ENCODE results near the gene MAPK8IP2.

The MAPK8IP2 gene

GRCh38 chr22:50575426-50575941 is 25.1 kb upstream of the MAPK8IP2 start:
- no peak for DNase-seq (ENCODE audit: low read depth)

- DNase-seq (ENCODE audit: low read depth) = no peak
Measured at GRCh38 chr22:50576070-50576469, 24.5 kb upstream of the MAPK8IP2 start.

- DNase-seq (ENCODE audit: low read depth) = no peak
Measured at GRCh38 chr22:50576806-50577696, 23.5 kb upstream of the MAPK8IP2 start.

GRCh38 chr22:50577697-50577986 is 23.0 kb upstream of the MAPK8IP2 start:
- DNase-seq (ENCODE audit: low read depth) = no peak

- no peak for DNase-seq (ENCODE audit: low read depth)
Measured at GRCh38 chr22:50577987-50578775, 22.4 kb upstream of the MAPK8IP2 start, which contains the start of gene CPT1B. Gene CPT1B (minus strand): TSS chr22:50578427. CDS start chr22:50577915, 512 bp downstream.

- no peak for DNase-seq (ENCODE audit: low read depth)
Measured at GRCh38 chr22:50578776-50579310, 21.8 kb upstream of the MAPK8IP2 start.

- no peak for DNase-seq (ENCODE audit: low read depth)
Measured at GRCh38 chr22:50579752-50580151, 20.8 kb upstream of the MAPK8IP2 start.

- no peak for DNase-seq (ENCODE audit: low read depth)
Measured at GRCh38 chr22:50581031-50581949, 19.3 kb upstream of the MAPK8IP2 start.

- DNase-seq (ENCODE audit: low read depth) = peak; percentile 13
Measured at GRCh38 chr22:50581950-50582492, 18.6 kb upstream of the MAPK8IP2 start.

- DNase-seq (ENCODE audit: low read depth) = peak; percentile 97
Measured at GRCh38 chr22:50582493-50583293, 17.9 kb upstream of the MAPK8IP2 start, which contains the start of gene CHKB. Gene CHKB (minus strand): TSS chr22:50582849. CDS start chr22:50582781, 68 bp downstream.

- DNase-seq (ENCODE audit: low read depth) = no peak
Measured at GRCh38 chr22:50583294-50583861, 17.2 kb upstream of the MAPK8IP2 start.

- no peak for DNase-seq (ENCODE audit: low read depth)
Measured at GRCh38 chr22:50584106-50585096, 16.2 kb upstream of the MAPK8IP2 start.

- DNase-seq (ENCODE audit: low read depth) = no peak
Measured at GRCh38 chr22:50585238-50585637, 15.4 kb upstream of the MAPK8IP2 start.

GRCh38 chr22:50585781-50586180 is 14.8 kb upstream of the MAPK8IP2 start:
- DNase-seq (ENCODE audit: low read depth) = no peak

GRCh38 chr22:50586416-50586815 is 14.2 kb upstream of the MAPK8IP2 start:
- DNase-seq (ENCODE audit: low read depth) = no peak

GRCh38 chr22:50587407-50587806 is 13.2 kb upstream of the MAPK8IP2 start:
- DNase-seq (ENCODE audit: low read depth) = no peak

GRCh38 chr22:50595189-50595588 is 5.4 kb upstream of the MAPK8IP2 start:
- DNase-seq (ENCODE audit: low read depth) = no peak

GRCh38 chr22:50597097-50597496 is 3.5 kb upstream of the MAPK8IP2 start:
- DNase-seq (ENCODE audit: low read depth) = no peak
